Stimulated activated CD8-positive, alpha-beta memory T cell treated with anti-CD3 and anti-CD28 coated beads, Interleukin-4, amount 100 ng/mL, for 48 hours (primary cell): ENCODE data around the gene COL4A2.

ENCODE experiments used
- DNase-seq: peaks from one replicate; pipeline ENCODE4 v3.0.0-alpha.2; 2020

Gene COL4A2

DNA sequence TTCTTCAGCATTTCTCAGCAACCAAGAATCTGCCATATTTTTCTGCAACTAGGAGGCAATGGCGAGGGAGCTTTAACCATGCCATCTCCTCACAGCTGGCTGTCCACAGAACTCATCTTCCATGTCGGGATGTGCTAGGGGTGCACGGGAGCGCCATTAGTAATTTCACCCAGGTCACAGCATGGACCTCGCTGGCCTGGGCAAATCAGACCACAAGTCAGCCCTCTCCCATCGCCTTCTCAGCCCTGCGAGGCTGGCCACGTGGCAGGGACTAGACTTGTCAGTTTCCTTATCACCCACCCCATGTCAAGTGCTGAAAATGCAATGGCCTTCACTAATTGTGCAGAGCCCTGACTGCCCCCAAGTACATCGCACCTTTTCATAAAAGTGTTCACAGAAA is 15.8 kb upstream of the COL4A2 start:
- DNase-seq: no peak

DNA sequence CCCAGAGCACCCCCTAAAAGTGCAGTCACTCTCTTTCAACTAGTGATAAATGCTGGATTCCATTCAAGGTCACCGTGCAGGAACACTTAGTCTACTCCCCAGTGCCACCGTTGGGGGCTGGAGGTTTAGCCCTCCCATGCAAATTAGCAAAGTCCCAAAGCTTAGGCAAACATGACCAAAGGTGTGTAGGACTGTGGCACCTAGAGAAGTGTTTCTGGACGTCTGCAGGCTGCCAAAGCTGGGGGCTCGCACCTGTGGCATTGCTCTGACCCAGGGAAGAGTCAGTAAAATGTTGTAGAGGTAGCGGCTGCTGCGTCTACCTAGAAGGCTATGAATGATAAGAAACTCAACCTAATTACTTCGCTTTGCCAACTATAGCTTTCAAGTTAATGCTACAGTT is 14.0 kb upstream of the COL4A2 start:
- DNase-seq: no peak

DNA sequence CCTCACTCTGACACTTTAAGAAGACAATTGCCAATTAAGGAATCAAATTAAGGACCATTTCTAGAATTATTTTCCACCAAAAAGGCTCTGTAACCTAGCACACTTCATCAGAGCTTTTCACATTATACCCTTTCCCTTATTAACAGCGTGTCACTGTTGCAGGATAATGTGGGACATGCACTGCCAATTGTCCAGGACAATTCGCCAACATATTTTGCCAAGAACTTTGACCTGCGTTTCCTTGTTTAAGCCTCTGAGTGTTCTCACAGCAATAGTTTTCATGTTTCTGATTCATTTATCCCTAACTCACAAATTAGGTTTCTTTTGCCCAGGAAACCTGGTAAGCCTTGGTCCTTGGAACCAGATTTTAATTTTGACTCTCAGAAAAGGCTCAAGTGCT is 13.4 kb upstream of the COL4A2 start:
- no peak for DNase-seq

GRCh38 chr13:110294146-110294545 is 12.9 kb upstream of the COL4A2 start:
- DNase-seq: no peak

DNA sequence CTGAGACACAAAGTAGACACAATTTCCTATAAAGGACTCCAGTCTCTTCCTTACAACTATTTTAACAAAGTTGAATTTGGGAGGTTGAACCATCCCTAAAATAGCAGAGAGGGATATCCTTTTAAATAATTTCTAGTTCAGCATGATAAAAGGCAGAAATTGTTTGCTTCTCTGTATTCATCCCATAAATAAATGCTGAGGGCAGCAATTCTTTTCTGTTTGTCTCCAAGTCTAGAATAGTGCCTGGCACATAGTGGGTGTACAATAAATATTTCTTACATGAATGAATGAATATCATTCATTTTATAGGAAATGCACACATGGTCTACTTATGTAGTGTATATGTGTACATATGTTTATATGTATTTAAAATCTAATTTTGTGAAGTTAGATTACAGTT is 12.5 kb upstream of the COL4A2 start:
- no peak for DNase-seq

DNA sequence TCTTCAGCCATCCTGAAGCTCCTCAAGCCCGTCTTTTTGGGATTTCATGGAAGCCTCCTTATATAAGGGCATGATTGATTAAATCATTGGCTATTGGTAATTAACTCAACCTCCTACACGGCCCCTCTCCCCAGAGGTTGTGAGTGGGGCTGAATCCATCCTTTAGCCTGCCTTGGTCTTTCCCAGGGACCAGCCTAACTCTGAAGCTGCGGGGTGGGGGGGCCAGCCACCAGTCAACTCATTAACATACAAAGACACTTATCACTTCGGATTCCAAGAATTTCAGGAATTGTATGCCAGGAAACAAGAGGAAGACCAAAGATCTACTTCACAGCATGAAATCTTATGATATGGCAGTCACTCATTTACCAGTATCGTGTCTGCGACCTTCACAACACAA is 10.1 kb upstream of the COL4A2 start:
- no peak for DNase-seq

GRCh38 chr13:110297766-110298504 is 9.1 kb upstream of the COL4A2 start:
- DNase-seq: no peak

DNA sequence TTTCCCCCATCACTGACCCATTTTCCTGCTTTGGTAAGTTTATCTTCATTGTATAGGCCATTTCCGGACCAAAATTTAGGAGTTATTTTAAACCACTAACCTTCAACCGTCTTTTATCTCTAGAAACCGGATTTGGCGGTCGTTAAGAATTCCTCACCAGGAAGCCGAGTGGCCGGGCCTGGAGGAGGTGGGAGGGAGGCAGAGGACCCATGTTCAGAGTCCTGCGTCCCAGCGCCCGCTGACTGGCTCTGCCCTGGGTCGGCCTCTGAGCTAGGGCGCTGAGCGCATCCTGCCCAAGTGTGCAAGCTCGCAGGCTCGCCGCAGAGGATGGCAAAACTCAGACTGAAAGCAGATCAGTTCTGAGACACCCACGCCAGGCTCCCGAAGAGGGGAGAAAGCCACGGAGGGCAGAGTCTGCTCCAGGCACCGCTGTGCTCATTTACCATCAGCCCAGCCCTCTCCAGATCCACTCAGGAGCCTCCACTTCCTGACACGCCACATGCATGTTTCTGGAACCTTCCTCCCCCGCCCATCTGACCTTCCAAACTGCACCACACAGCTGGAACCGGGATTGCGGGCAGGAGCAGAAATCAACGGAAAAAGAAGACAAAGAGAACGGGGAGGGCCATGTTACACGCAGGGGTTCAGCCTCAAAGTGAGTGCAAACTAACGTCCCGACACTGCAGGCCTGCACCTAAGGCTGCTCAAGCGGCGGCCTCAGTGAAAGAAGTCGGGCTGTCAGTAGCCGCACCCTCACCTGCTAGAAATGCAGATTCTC is 8.4 kb upstream of the COL4A2 start:
- DNase-seq: peak; percentile 63

DNA sequence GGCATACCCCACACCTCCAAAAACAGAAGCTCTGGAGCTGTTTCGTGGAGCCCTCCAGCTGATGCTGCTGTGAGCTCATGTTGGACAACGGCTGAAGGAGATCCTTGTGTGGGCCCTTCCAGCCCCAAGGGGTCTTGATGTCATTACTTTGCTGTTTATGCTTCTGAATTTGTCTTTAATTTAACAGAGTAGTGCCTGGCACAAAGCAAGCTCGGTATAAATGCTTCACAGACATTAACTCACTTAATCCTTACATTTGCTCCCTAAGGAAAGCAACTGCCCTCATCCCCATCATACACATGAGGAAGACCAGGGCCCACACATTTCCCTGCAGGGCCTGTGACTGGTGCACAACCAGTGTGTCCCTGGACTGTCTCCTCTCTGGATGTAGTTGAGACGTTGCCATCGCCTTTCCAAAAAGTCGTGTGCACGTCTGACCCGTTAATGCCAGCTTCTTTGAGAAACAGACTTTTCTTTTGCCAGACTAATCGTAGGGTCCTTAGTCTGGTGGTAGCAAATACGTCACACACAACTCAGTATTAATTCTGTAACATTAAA is 7.7 kb upstream of the COL4A2 start:
- DNase-seq: no peak

- DNase-seq: no peak
These were observed 6.8 kb upstream of the COL4A2 start for GRCh38 chr13:110300090-110300815.

GRCh38 chr13:110301083-110301482 is 6.0 kb upstream of the COL4A2 start:
- no peak for DNase-seq

GRCh38 chr13:110301606-110302553 is 5.2 kb upstream of the COL4A2 start:
- DNase-seq: no peak

- no peak for DNase-seq
These were observed 4.1 kb upstream of the COL4A2 start for GRCh38 chr13:110302997-110303396.

DNA sequence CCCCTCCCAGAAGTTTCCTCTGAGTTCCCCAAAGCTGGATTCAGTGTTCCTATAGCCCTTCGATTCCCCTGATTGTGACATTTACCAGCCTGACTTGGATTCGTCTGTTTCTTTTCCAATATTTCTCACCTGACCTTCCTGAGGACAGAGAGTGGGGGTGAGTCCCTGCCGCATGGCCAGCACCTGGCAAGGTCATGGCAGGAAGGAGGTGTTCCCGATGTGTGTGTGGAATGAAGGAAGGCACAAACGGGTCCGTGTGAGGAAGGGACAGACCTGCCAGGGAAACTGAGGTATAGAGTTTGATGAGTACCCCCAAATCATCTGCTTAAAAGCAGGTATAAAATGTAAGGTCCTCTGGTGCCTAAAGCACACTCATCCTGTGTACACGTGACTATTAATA is 3.4 kb upstream of the COL4A2 start:
- no peak for DNase-seq

GRCh38 chr13:110304256-110304655 is 2.8 kb upstream of the COL4A2 start:
- DNase-seq: no peak

GRCh38 chr13:110305001-110305400 is 2.1 kb upstream of the COL4A2 start:
- no peak for DNase-seq

DNA sequence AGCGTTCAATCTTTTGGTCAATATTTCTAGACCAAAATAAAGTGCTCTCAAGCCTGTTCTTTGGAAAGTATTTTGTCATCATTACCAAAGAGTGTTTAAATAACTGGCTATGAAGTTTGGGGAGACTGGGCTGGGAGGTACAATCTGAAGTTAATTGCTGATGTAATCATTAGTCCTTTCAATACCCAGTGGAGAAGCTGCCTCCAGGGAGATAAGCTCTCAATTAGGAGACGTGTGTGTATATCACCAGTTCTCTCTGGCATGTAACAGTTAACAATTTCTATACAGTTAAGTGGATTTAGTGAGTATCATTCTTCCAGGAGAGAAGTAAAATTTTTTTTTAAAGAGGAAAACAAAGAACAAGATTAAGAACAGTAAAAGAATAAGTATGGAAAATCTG is 1.5 kb upstream of the COL4A2 start:
- no peak for DNase-seq

- no peak for DNase-seq
These were observed 1.1 kb upstream of the COL4A2 start for GRCh38 chr13:110305949-110306339.

DNA sequence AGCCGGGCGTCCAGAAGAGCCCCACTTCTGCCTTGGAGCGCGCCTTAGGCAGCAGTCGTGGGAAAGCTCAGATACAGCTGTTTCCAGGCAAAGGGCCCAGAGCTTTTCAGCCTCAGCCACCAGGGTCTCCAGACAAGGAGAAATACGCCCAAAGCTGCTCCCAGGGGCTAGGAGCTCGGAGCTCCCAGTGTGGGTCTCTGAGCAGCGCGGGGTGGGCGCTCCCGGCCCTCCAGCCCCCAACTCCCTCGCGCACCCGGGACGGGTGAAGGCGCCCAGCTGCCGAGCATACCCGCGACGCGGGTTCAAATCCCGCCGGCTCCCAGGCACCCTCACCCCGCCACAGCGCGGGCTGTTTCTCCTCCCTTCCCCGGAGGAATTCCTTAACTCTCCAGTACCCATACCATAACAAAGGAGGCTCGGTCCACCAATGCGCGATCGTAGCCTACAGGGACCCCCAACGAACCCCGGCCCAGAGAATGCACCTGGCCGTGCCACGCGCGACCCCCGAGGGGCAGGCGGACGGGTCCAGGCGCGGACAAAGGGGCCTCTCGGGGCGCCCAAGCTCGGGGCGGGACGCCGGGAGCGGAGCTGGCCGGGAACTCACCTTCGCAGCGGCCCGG is 634 bp upstream of the COL4A2 start:
- no peak for DNase-seq

- no peak for DNase-seq
These were observed 927 bp downstream of the COL4A2 start for GRCh38 chr13:110307767-110308655.
